Stimulated activated CD4-positive, alpha-beta T cell treated with anti-CD3 and anti-CD28 coated beads, TNF-alpha, amount 100 ng/mL, for 24 hours (primary cell): ENCODE results near the gene PHC2.

Experiments used
- DNase-seq, 3 experiments: peaks; one replicate each; pipeline ENCODE4 v3.0.0-alpha.2; 2020; ENCODE audit warnings: low read depth in 3 of 3

PHC2 gene

DNA sequence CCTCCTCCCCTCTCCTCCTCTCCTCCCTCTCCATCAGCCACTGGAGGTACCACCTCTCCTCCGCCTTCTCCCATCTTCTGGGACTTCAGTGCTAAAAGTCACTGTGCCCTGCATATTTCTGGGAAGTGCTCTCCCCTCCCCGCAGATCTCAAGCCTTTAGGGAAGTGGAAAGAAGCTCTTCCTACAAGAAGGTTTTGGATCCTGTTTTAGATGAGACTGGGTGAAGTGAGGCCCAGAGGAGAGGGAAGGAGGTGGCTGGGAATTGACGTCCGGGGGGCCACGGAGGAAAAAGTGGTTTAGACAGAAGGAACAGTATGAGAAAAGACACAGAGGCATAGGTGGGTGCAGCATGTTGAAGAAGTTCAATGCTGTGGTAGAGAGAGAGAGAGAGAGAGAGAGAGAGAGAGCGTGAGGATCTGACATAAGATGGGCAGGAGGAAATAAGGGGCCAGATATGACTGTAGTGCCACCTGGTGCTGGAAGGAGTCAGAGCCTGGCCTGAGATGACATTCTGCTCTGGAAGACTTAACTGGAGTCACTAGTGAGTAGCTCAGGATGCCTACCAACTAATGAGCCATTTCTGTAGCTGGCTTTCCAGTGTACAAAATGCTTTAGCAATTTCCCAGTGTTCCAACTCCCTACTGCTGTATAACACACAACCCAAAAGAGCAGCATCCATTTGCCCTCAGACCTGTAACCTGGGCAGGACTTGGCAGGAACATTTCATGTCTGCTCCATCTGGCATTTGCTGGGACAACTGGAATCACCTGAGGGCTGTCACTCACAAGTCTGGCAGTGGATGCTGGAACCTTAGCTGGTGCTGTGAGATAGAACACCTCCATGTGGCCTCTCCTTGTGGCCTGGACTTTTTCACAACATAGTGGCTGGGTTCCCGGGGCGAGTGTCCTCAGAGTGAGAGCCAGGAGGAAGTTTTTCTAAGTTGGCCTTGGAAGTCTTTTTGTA, 24.9 kb upstream of the PHC2 start:
- no peak for DNase-seq

DNA sequence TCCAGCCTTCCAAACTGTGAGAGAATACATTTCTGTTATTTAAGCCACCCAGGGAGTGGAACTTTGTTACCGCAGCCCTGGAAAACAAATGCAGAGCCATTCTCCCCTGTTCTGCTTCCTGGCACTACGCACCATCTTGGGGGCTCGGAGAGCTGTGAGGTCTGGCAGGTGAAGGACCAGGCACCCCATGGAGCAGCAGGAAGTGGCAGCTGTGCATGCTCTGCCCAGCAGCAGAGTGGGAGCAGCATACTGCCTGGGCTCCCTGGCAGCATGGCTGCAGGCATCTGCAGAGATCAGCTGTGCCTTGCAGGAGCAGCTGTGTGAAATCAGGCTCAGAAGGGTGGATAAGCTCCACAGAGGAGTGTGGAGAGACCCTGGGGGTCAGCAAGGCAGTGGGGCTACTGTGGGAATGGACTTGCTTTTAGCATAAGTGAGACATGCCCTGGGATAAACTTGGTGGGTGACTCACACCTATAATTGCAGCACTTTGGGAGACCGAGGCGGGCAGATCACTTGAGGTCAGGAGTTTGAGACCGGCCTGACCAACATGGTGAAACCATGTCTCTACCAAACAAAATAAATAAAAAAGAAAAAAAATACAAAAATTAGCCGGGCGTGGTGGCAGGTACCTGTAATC, 23.9 kb upstream of the PHC2 start:
- no peak for DNase-seq

DNA sequence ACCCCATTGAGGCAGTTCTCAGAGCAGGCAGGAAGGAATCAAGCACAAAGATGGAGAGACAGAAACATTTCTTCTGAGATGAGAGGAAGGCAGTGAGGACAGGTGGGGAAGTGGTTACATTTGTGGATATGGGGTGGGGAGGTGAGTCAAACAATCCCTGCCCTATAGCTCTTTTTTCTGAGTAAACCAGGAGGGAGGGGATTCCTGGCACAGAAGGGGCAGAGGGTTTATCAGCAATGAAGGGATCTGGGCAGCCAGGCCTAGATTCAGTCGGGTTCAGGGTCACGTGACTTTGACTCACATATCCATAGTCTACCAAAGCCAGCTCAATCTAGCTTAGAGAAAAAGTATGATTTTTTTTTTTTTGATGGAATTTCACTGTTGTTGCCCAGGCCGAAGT, 15.7 kb upstream of the PHC2 start:
- no peak for DNase-seq

DNA sequence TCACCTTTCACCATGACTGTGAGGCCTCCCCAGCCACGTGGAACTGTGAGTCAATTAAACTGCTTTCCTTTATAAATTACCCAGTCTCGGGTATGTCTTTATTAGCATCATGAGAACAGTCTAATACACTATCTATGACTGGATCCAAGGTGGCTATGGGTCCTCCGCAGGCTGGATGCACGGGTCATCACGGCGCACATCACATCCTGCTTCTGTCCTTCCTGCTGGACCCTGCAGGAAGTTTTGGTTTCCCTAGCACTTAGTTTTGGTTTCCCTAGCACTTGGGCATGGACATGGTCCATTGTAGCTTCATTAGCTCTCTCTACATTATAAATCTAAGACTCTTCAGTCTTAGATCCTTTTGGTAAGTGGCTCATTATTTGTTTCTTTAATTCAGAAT, 14.2 kb upstream of the PHC2 start:
- no peak for DNase-seq

DNA sequence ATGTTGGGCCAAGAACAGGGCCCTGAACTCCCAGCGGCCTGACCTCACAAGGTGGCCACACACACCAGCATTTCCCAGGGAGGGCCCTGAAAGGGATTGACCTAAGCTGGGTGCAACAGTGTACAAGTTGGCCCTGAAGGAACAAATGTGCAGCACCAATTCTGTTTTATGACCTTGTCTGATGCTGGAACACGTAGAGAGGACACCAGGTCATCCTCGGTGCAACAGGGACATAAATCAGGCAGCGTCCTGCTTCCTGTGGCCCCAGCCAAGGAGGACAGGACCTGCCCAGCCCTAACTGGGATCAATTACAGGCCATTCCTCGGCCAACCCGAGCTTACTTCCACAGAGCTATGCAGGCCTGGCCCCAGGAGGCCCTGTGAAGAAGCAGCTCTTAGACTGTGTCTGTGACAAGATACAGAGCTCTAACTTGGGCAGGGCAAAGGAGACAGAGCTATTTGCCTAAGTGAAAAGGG, 12.8 kb upstream of the PHC2 start:
- no peak for DNase-seq

DNA sequence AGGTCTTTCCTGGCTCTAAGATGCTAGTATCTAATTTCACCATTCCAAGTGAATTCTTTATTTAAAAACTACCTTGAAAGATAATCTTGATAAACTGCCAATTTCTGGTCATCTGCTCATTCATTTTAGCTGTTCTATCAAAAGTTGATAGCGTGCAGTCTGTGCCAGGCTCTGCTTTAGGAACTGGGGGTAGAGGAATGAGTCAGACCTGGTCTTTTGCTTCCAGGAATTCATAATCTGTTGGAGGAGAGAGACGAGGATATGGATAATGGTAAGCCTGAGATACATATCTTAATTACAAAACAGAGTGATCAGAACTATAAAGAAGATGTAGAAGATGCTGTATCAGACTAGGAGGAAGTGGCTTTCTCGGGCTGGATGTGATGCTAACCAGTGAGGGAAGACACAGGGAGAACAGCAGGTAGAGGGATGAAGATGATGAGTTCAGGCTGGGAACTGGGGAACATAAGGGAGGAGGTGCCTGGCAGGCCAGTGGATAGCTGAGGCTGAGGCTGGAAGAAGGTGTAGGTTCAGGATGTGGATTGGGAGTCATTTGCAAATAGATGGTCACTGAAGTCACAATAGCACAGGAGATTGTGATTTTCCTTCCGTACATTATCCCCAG, 12.3 kb upstream of the PHC2 start:
- DNase-seq, result no peak

DNA sequence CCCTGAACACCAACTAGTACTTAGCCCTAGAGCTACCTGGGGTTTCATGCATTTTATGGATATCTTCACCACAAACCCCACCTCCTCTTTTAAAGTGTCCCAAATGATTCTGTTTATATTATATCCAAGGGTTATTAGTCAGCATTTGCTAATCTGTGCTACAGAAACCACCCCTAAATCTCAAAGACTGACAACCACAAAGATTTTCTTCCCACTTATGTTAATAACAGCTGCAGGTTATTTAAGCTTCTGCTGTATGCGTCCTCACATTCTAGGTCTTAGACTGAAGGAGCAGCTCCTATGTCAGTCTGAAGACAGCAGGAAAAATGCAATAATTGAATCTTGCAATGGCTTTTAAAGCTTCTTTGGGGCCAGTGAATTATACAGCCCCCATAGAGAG, 11.2 kb upstream of the PHC2 start:
- DNase-seq, result no peak

DNA sequence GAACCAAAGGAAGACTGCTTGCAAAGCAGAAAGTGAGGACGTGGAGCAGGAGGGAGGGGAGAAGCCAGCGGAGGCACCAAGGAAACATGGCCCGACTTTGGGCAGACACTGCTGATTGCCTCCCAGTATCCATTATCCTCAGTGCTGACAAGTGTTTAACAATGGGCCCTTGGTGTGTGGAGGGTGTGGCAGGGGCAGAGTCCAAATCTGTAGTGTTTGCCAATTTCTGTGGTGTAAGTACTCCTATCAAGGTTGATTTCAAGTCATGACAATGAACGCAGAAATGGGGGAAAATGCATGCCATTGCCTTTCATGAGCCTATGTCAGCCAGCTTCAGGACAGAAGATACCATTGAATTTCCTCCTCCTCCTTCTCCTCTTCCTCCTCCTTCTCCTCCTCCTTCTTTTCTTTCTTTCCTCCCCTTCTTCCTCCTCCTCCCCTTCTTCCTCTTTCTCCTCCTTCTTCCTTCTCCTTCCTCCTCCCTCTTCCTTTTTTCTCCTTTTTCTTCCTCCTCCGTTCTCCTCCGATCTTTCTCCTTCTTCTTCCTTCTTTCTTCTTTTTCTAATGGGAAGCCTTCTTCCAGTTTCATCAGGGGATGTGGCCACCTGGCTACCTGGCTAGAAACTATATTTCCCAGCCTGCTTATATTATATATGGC, 10.3 kb upstream of the PHC2 start:
- DNase-seq, result no peak

DNA sequence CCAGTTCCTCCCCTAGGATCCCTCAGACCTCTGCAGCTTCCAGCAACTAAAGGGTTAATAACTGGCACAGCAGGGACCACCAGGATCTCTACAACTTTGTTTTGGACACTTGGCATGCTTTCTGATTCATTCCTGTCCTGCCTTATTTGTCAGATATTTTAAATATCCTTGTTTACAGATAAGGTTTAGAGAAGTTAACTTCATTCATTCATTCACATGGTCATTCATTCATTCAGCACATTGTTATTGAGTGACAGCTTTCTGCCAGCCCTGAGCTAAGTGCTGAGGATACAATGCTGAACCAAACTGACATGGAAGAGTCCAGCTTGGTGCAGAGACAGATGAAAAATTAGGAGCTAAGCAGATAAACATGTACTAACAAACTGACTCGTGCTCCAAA, 8.8 kb upstream of the PHC2 start:
- no peak for DNase-seq

DNA sequence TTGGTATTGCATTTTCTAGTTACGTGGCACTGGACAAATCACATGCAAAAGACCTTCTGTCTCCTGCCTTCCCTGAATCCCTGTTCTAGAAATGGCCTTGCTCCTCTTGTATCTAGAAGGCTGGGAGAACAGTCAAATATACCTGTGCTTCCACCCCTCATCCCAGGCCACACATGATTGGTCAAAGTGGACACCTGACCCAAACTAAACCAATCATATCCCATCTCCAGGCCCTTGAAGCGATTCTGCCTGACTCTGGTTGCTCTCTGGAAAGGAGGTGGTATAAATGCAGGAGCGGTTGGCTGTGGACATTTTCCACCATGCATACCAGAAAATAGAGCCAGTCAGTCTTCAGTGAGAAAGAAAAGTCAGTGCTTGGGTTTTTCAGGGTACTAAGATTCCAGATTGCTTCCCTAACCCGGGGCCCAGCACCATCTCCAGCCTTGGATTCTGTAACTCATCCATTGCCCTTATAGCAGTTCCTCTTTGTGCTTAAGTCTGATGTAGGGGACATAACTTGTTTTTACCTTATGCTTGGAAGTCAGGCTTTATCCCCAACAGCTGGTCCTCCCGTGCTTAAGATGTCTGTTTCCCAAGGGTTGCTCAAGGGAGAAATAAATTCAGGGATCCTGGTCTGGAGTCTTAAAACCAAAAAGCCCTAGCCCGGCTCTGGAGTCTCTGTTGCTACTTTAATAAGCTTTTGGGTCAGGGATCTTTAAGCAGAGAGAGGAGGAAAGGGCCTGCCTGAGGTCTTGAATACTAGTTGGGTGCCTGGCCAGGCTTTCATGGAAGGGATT, 7.7 kb upstream of the PHC2 start:
- no peak for DNase-seq

DNA sequence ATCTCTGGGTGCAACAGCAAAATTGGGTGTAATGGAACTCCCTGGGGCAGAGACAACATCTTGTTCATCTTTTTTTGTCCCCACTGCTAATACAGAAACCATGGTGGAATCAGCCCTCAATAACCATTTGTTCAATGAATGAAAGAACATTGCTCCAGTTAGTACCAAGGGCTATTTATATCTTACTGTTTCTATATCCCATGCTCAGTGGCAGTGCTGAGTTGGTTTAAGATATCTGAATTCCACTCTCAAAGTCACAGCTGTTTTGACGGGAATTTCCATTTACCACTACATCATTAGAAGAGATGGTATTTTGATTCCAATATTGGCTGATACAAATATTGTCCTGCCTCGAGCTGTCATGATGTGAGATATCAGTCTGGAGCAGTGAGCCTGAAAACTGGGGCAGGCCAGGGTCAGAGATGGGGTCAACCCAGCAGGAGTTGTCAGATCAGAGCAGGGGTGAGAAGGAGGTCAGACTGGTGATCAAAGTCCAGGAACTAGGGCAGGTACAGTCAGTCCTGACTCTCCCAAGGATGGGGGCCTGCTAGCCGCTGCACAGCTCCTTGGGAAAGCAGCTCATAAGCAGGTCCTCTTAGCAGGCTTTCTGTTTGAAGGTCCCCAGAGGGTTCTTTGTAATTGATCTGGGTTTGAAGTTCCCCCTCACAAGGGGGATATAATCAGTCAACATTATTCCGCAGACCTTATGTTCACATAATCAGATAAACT, 5.8 kb upstream of the PHC2 start:
- DNase-seq, result no peak

DNA sequence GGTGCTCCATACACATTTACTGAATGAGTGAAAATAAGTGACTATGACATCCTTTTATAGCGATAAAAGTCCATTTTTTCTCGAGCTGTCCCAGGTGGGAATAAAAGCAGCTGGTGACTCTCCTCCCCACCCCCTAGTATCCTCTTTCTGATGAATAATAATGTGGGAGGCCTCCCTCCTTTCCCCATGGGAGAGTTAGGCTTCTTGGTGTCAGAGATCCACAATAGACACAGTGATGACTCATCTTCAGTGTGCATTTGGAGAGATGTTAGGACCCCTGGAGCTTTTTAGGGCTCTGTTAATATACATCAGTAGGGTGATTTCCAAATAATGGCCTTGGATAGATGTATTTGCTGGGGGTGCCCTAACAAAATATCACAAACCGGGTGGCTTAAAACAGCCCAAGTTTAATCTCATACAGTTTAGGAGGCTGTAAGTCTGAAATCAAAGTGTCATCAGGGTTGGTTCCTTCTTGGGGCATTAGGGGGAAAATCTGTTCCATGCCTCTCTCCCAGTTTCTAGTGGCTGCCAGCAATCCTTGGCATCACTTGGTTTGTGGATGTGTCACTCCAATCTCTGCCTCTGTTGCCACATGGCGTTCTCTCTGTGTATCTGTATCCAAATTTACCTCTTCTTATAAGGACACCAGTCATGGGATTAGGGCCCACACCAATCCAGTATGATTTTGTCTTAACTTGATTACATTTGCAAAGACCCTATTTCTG, 4.4 kb upstream of the PHC2 start:
- DNase-seq, result no peak

DNA sequence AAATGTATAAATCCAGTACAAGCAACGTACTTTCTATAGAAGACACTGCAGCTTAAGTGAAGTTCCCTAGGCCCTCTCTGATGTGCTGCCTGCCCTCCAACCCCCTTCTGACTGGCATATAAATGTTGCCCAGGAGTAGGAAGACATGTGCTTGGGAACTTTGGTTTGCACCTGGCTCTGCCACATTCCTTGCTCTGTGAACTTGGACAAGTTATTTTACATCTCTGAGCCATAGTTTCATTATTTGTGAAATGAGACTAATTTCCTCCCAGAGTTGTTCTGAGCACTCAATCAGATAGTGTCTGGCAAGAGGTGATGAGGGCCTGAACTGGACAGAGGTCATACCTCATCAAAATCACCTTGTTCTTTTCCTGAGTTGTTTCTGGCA, 3.5 kb upstream of the PHC2 start:
- no peak for DNase-seq

DNA sequence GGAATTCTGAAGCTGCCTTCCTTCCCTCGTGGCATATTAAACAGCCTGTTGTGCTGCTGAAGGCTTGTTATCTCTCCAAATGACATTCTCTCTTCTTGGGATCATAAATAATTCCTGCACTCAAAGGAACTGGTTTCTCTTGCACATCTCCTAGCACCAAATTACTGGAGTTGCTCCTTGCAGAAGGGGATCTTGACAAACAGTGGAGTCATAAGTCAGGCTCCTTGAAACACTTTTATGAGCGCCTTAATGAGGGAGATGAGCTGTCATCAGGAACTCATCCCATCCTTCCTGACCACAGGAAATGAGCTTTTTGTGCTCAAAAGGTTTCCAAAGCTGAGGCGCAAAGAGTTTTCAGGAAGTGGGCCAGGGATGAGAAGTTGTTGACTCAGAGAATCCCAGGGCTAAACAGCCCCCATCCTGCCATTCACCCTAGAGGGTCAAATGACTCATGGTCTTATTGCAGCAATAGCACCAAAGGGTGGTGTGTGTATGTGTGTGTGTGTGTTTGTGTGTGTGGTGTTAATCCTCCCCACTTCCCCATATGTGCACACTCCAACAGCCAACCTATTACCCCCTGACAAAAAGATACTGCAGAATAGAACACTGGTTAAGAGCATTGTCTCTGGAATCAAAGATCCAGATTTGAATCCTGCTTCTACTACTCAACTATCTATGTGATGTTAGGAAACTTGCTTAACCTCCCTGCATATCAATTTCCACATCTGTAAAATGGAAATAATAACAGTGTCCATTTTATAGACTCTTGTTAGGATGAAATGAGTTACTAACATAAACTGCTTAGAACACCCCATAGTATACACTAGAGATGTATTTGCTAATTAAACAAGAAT, 2.8 kb upstream of the PHC2 start:
- DNase-seq, result no peak

DNA sequence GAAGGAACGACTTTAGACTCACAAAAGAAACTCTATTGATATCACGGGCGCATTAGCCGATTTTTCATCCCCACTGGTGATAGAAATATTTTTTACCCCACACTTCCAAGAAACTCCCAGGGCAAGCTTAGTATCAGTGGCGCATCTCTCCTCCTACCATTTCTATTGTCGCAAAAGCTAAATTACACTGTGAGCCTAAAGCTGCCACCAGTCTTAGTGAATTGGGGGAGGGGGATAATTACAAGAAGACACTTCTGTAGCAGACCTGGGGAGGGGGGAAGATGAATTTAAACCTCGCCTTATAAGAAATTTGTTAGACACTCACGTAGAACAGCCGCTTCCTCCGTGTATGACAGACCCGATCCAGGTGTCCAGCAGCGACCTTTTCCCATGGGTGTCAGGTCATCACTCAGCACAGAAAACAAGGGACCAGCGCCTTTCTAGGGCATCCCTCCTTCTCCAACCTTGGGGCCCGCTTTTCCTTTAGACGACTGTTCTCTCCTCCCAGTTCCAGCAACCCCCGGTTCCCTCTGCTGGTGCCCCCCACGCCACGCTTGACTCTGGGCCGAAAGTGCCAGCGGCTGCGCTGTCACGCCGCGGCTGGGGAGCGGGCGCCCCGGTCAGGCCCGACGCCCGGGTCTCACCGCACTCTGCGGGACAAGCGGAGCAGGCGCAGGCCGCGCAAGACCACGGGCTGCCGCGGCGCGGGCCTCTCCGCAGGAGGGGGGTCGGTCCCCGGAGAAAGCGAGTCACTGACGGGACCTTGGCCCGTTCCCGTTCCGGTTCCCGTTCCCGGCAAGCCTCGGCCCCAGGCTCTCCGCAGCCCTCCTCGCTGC, 821 bp downstream of the PHC2 start:
- DNase-seq, result peak in 1 of 3 experiments; percentile 17

DNA sequence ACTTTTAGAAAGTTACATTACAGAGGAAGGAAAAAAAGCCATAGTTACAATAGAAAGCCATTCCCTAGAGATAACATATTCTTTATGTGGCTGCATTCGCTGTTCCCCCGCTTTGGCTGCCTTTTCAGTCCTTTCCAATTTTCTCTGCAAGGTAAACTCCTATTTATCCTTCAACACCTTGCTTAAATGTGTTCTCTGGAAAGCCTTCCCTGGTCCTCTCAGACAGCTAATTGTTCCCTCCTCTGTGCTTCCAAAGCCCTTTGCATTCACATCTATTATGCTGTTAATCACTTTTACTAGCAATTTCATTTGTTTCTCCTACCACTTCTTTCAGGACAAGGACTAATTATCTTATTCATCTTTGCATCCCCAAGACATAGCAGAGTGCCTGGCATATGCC, 1.6 kb downstream of the PHC2 start:
- DNase-seq, result no peak

DNA sequence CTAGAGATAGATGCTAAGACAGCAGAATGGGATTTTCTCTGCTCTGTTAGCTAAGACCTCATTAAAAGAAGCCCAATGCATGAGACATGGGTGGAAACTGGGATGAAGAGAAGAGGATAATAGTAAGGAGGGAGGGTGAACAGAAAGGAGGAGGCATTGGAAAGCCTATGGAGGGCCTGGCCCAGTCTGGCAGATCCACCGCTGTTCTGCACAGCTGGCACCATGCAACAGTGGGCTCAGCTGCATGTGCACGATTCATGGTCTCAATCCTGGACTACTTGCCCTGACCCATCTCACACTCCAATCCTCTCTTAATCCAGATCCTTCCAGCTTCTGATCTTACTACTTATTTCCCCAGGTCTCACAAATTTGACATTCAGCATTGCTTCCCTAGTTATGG, 2.2 kb downstream of the PHC2 start:
- DNase-seq, result no peak

DNA sequence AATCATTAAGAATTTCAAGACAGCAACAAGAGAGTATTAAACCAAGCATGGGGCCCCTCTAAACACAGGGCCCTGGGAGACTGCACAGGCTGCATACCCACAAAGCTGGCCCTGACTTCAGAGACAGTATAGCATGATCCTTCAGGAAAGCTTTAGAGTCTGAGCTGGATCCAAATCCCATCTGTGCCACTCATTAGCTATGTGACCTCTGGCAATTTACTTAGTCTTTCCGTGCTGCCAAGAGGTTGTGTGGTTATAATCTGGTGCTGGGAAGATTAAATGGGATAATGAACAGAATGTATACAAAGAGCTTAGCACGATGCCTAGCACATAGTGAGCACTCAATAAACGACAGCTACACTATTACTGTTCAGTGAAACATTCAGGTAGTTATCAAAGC, 4.0 kb downstream of the PHC2 start:
- no peak for DNase-seq
